ENCODE results near the gene UBQLN4. TPM values are rescaled to one million over a fixed set of nuclear protein-coding genes. Genes with fewer than 3 reads are reported as not detected.
A peak's percentile ranks its signal among the peaks of the same experiment; 100 is the strongest.

The UBQLN4 gene
- total and polyA plus RNA-seq, 9 of the 15 experiments (the other 6 are each of a cell fraction or from before 2014, with no cell fraction given), result 13.5 to 65.5 (median 37.0) TPM

DNA sequence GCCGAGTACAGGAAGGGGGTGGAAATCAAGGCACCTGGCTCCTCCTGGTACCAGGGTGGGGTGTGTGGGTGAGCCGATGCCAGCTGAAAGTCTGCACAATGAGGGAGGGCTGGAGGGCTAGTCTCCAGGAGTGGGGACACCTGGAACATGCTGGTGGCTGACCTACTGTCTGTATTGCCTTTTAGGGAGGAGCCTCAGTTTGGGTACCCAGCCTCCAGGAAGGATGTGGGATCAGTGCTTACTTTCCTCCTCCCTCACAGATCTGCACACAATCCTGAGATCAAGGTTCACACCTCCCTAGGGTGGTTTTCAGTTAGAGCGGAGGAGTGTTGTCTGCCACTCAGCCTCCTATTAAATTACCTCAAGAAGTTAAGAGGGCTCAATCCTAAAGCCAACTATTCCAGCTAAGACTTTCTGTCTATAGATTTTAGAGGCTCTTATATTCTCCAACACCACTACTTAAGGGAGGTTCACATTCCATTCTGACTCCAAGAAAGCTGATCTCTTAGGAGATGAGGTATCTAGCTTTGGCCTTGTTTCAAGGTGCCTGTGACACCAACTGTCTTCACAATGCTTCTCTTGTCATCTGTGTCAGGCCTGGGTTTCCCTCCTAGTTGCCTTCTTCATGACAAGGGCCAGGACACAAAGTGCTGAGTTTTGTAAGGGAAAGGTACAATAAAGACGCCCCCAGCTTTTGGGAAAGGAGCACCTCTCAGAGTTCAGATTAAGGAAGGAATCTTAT lies 48.6 kb downstream of the UBQLN4 start:
- in situ Hi-C loops (cut with MboI), result no loop called here
- Histone ChIP-seq H3K9me1 (ENCODE audit: control insufficient read depth, insufficient read depth, low read length) (no peaks in the 10 kb centered on the region), H3K4me1 (replicated peaks in 1 of 2; ENCODE audit: control insufficient read depth in 2 of 2, insufficient read depth in 2 of 2, low read length in 2 of 2) (peaks cover 22 to 34% of the 10 kb centered on the region in 2 experiments; a peak in 4 of 5 replicates), H4K20me1 (replicated peaks; ENCODE audit: control insufficient read depth, insufficient read depth, low read length) (no peaks in the 10 kb centered on the region), H3K27me3 (ENCODE audit: control insufficient read depth in 2 of 2, insufficient read depth in 2 of 2, low read length in 2 of 2) (no peaks in the 10 kb centered on the region), H3K79me2 (ENCODE audit: control insufficient read depth, insufficient read depth, low read length) (no peaks in the 10 kb centered on the region), H3K4me2 (ENCODE audit: insufficient read depth, low read length) (no peak overlapping the region), H3K9me3 (replicated peaks; ENCODE audit: control insufficient read depth, insufficient read depth, low read depth, low read length) (no peaks in the 10 kb centered on the region), H3K36me3 (ENCODE audit: control insufficient read depth, insufficient read depth, low read length) (peaks cover 14% of the 10 kb centered on the region; the same call in 2 of the 3 replicates), H3K4me3 (no peak overlapping the region), H3K9ac (ENCODE audit: insufficient read depth in 1 of 2, low read depth in 2 of 2, low read length in 2 of 2) (no peak overlapping the region), H2AFZ (ENCODE audit: low read depth, low read length) (no peak overlapping the region), H3K27ac (ENCODE audit: extremely low read depth, low read depth, low read length) (peak overlapping the region; percentile 10; the same call in 1 of the 3 replicates)
- intact Hi-C loops (cut with micrococcal nuclease), result loop anchor here (5.0 kb wide), 1 partner anchor 62 kb away; no protein-coding TSS in a partner anchor
- TF ChIP-seq KAT8 (IDR thresholded peaks at IDR 0.05; ENCODE audit: low read depth) (no peak), POLR2AphosphoS5 (IDR thresholded peaks at IDR 0.05; ENCODE audit: control insufficient read depth, insufficient read depth, low read depth, low read length) (no peak), NR2C1 (IDR thresholded peaks at IDR 0.05) (no peak), NR2C1 (tag; IDR thresholded peaks at IDR 0.05) (no peak), ETV6 (IDR thresholded peaks at IDR 0.05; ENCODE audit: borderline replicate concordance in 1 of 2, low read depth in 2 of 2, low read length in 1 of 2) (no peak), ETV6 (CRISPR knock-in tag; IDR thresholded peaks at IDR 0.05; ENCODE audit: borderline replicate concordance) (no peak)
- TF ChIP-seq, protein P1, sequence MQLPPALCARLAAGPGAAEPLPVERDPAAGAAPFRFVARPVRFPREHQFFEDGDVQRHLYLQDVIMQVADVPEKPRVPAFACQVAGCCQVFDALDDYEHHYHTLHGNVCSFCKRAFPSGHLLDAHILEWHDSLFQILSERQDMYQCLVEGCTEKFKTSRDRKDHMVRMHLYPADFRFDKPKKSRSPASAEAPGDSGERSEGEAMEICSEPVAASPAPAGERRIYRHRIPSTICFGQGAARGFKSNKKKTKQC (CRISPR knock-in tag; IDR thresholded peaks at IDR 0.05), result no peak
- 54% methylated on average over 4 of the region's 4 CpGs for WGBS (ENCODE audit: insufficient coverage, low coverage, missing lambda C conversion rate)
- POLR2A ChIA-PET, result interaction anchor here (0.8 to 1.3 kb wide), 4 partner anchors 16 to 67 kb away, joined by 3 to 4 read pairs (median 3); no protein-coding TSS in a partner anchor
- no TSS peak for BruUV-seq (replicated peaks)
- FAIRE-seq (no peak), ATAC-seq (no peak), DNase-seq (ENCODE audit: extremely low read depth in 1 of 4, low spot score in 3 of 4) (no peak)
- CTCF ChIA-PET (ENCODE audit: low intra/inter-chr PET ratio), result no interaction called here
